GM12878 (cell line): ENCODE results near the gene STAT4.

Experiments used
- SP1 ChIP-seq: IDR thresholded peaks from one replicate; pipeline ENCODE4 v1.6.1; 2011; ENCODE audit warnings: low read depth, low read length
- ZBED1 ChIP-seq: IDR thresholded peaks from 2 replicates; pipeline ENCODE4 v1.6.1; 2016; ENCODE audit warnings: borderline replicate concordance
- ZNF274 ChIP-seq: IDR thresholded peaks from one replicate; pipeline ENCODE4 v1.8.0; 2011; ENCODE audit not compliant: insufficient read length, insufficient read depth

- TF ChIP-seq ZBED1 (no peak), SP1 (no peak), ZNF274 (no peak)
Observed at GRCh38 chr2:191151331-191151730, 537 bp upstream of the STAT4 start.
